CD1c-positive myeloid dendritic cell (primary cell): ENCODE results near the gene SCYGR4.
"Not testable (repeated sequence)": the region's sequence is repeated elsewhere in the genome, so short reads cannot be mapped to it uniquely, and the experiment has no call there.

Experiments
- DNase-seq: peaks from one replicate; pipeline ENCODE4 v3.0.0-alpha.2; 2016; ENCODE audit errors: extremely low spot score

SCYGR4 gene

GRCh38 chr2:227617316-227618230, at the start of gene SCYGR4:
Gene SCYGR4, plus strand, starts transcription at chr2:227617498. Its CDS starts 0 bp downstream, at chr2:227617498.
- DNase-seq, result no peak

- no peak for DNase-seq
Observed at GRCh38 chr2:227568852-227569169, 48.5 kb upstream of the SCYGR4 start.

DNA sequence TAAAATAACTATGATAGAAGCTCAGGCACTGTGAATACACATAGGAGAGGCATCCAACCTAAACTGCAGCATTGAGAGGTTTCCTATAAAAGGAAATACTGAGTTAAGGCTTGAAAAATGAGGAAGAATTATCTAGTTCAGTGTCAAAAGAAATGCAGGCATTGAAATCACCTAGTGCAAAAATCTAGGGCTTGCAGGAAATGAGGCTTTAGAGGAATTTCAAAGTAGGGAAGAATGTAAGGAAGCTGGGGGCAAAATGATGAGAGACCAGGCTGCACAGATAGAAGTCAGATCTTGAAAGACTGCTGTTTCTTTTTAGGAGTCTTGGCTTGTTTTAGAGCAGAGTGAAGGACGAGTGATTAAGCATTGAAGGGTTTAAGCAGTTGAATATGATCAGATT, 46.7 kb upstream of the SCYGR4 start:
- no peak for DNase-seq

DNA sequence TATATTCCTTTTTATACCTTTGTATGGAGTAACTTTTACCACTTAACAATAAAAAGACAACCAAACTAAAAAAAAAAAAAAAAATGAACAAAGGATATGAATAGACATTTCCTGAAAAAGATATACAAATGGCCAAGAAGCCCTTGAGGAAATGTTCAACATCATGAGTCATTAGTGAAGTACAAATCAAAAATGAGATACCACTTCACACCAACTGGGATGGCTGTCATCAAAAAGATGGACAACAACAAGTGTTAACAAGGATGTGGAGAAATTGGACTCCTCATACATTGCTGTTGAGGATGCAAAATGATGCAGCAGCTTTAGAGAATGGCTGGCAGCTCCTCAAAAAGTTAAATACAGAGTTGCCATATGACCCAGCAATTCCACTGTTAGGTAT, 41.2 kb upstream of the SCYGR4 start:
- no peak for DNase-seq

DNA sequence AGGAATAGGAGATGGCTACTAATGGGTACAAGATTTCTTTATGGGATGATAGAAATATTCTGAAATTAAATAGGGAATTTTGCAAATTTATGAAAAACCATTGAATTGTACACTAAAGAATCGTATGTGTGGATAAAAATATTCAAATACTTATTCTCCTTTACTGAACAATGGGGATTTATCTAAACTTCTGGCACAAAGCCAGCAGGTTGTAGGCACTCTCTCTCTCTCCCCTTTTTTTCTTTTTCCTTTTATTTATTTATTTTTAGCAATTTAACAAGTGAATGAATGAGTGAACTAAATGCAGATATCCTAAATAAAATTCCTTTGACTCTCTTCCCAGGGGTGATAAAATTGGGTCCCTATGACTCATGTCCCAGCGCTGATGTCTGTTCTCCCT, 40.5 kb upstream of the SCYGR4 start:
- no peak for DNase-seq

- no peak for DNase-seq
Observed at GRCh38 chr2:227577555-227577954, 39.7 kb upstream of the SCYGR4 start.

DNA sequence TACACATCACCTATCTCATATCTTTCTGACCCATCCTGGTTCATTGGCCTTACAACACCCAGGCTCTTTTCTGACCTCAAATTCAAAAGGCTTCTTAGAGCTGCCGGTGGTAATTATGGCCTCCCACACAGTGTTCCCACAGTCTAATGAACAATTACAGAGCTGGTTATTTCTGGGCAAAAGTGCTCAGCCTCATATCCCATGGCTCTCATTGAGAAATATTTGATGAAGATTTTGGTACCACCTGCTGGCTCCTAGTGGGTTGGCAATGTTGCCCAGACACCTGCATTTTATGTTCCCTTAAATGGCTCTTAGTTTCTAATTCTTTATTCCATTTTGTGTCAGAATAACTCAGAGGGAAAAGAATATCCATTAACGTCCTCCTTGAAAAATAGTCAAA, 38.7 kb upstream of the SCYGR4 start:
- DNase-seq, result no peak

GRCh38 chr2:227579791-227580190, 37.5 kb upstream of the SCYGR4 start:
- no peak for DNase-seq

GRCh38 chr2:227582369-227582768, 34.9 kb upstream of the SCYGR4 start:
- no peak for DNase-seq

DNA sequence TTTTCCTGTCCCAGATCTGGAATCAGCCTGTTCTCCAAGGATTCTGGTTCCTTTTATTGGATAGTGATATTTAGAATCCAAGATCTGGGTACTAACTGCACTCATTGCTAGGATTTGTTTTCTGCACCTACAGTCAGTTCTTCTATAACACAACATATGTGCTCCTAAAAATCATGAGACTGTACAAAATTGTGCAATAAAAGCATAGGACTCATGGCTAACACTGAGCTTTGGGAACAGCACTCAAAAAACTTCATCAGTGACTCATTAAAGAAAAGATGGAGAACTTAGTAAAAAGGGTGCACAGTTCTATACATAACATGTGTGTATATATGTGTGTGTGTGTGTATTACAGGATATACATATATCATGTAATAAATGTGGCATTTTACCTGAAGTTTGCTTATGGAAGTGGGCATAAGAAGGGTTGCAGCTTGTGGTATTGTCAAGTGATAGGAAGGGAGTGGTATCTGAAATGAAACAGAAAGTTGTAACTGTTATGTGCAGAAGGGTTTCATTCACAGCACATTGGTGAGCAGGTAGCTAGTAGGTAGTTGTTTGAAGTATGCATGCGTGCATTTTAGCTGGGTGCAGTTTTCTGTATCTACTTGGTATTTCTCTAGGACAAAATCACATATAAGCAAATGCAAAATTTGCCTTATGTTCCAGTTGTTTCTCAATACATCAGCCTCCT, 24.5 kb upstream of the SCYGR4 start:
- DNase-seq, result no peak

DNA sequence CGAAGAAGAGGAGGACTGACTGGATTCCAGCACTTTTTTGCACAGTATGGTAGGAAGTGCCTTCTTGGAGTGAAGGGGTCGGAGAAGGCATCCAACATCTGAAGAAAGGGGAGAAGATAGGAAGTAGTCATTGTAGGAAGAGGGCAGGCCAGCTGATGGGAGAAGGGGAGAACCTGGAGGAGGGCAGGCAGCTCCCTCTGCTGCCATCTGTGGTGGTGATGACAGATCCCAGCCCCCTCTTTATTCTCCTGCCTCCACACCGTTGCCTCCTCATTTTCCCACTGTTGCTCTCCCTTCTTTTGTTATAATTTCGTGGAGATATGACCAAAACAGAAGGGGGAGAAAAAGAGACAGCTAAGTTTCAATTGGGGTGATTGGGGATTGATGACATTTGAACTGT, 21.5 kb upstream of the SCYGR4 start:
- no peak for DNase-seq

- DNase-seq, result no peak
Observed at GRCh38 chr2:227597036-227597435, 20.3 kb upstream of the SCYGR4 start.

DNA sequence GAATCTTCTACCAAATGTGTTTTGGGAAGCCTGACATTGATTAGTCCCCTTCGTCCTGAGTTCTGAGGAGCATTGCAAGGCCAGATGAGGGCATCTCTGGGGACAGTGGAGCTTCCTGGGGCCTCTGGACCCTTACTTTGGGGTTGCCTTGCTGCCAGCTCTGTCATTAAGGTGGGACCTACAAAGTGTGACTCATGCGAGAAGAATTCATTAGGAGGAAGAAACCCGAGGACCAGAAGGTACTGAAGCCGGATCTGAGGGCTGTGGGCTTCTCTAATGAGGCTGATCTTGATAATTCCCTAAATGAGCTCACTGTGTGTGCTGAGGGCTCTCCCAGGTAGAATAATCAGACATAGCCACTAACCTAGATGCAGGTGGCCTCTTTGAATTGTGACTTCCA, 19.3 kb upstream of the SCYGR4 start:
- DNase-seq, result no peak

DNA sequence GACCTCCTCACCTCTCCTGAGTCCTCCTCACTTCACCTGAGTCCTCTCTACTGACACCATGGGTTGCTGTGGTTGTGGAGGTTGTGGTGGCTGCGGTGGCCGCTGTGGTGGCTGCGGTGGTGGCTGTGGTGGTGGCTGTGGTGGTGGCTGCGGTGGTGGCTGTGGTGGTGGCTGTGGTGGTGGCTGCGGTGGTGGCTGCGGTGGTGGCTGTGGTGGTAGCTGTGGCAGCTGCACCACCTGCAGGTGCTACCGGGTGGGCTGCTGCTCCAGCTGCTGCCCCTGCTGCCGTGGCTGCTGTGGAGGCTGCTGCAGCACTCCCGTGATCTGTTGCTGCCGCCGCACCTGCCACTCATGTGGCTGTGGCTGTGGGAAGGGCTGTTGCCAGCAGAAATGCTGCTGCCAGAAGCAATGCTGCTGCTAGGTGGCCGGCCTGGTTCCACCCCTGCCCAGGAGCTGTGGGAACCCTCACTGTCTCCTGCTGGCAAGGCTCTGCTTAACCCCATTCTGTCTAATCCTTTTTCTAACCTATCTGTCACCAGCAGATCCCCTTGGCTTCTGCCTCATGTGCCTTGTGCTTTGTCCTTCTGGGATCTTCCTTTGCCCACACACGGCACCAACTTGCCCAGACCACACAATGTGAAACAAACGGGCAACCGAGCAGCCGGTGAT, 18.3 kb upstream of the SCYGR4 start, which contains the start of gene SCYGR2:
SCYGR2 (plus strand) TSS at position 59 of the 669 bp plus-strand sequence; CDS start at position 59, 0 bp downstream.
- not testable (repeated sequence) for DNase-seq

DNA sequence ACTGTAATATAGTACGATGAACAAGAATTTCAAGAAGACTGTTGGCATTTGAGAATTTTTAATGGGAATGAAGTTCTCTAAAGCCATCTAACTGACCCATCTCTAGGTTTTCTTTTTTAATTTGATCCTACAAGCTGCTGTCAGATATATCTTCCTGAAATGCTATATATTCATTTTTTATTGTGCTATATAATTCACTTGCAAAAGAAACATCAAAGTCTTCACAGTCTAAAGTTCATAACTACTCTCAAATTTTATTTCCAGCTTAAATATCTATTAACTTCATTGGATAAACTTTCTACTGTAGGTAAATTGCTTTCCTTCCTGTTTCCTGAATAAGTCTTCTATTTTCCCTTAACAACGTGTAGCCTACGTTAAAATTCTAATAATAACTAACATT, 14.9 kb upstream of the SCYGR4 start:
- no peak for DNase-seq

DNA sequence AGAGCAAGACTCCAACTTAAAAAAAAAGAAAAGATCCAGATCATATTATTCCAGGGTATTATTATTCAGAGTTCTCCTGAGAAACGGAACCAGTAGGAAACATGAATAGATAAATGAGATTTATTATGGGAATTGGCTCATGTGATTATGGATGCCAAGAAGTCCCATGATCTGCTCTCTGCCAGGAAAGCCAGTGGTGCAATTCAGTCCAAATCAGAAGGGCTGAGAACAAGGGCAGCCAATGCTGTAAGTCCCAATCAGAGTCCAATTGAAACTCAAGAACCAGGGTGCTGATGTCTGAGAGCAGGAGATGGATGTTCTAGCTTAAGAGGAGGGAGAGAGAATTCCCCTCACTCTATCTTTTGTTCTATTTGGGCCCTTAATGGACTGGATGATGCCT, 10.8 kb upstream of the SCYGR4 start:
- DNase-seq, result no peak

GRCh38 chr2:227607941-227608340, 9.4 kb upstream of the SCYGR4 start:
- peak; percentile 1 for DNase-seq

- peak; percentile 89 for DNase-seq
Observed at GRCh38 chr2:227608561-227609338, 8.5 kb upstream of the SCYGR4 start.

GRCh38 chr2:227610123-227610522, 7.2 kb upstream of the SCYGR4 start:
- DNase-seq, result no peak

- DNase-seq, result no peak
Observed at GRCh38 chr2:227612546-227613271, 4.6 kb upstream of the SCYGR4 start.

DNA sequence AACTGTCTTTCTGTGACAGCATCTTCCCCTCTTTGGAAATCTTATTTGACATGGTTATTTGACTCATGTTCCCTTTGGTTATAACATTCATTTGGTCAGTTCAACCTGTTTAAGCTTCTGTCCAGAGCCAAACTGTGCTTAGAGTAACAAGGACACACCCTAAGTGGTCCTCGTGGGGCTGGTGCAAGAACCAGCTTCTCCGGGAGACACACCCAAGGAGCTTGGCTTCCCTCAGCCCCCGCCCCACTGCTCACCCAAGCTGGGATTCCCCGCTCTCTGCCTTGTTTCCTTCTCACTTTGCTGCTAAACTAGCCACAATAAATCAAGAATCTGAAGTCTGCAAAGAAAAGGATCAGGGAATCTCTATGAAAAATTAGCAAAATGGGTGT, 4.0 kb upstream of the SCYGR4 start:
- no peak for DNase-seq
